ENCODE data around the gene AP1M1. TPM values are rescaled to one million over a fixed set of nuclear protein-coding genes. Genes with fewer than 3 reads are reported as not detected.
A peak's percentile ranks its signal among the peaks of the same experiment; 100 is the strongest.
"Not testable (repeated sequence)": the region's sequence is repeated elsewhere in the genome, so short reads cannot be mapped to it uniquely, and the experiment has no call there.

AP1M1 gene
- total RNA-seq, result 51.8 TPM
- long read RNA-seq, full-length matches to known transcripts, result 126 of 143 reads
- long read RNA-seq, partial matches to known transcripts, result 10 of 143 reads
- long read RNA-seq, other reads (novel, unspliced or antisense), result 7 of 143 reads

DNA sequence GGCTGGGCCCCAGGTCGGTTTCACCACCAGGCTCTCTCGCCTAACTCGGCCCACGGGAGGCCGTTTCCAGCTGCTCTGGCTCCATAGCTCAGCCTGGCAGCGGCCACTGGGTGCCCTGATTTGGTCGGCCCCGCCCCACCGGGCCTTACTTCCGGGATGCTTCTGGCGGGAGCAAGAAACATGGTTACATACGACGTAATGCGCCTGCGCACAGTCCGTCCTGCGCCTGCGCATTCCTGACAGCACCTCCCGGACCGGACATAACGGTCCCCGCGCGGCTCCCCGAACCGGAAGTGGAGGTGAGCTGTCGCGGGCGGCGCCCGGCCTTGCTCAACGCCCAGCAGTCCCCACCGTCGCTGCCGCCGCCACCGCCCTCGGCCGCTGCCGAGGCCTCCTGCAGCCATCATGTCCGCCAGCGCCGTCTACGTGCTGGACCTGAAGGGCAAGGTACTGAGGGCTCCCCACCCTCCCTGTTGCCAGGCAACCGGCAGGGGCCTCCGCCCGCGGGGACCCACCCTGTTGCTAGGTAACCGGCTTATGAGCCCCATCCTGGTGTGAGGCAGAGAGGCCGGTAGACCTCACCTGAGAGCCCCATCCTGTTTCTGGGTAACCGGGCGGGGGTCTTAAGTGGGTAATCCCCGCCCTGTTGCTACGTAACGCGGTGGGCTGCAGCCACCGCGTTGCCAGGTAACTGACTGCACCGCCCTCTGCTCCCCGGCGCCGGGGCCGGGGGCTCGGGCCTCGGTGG is at the start of gene AP1M1:
TSS of gene AP1M1 (plus strand) at position 290 of the 748 bp plus-strand sequence. CDS start at position 406, 116 bp downstream.
- intact Hi-C loops (cut with DNase I), result loop anchor here (5.0 kb wide), 1 partner anchor 185 kb away; no protein-coding TSS in a partner anchor

DNA sequence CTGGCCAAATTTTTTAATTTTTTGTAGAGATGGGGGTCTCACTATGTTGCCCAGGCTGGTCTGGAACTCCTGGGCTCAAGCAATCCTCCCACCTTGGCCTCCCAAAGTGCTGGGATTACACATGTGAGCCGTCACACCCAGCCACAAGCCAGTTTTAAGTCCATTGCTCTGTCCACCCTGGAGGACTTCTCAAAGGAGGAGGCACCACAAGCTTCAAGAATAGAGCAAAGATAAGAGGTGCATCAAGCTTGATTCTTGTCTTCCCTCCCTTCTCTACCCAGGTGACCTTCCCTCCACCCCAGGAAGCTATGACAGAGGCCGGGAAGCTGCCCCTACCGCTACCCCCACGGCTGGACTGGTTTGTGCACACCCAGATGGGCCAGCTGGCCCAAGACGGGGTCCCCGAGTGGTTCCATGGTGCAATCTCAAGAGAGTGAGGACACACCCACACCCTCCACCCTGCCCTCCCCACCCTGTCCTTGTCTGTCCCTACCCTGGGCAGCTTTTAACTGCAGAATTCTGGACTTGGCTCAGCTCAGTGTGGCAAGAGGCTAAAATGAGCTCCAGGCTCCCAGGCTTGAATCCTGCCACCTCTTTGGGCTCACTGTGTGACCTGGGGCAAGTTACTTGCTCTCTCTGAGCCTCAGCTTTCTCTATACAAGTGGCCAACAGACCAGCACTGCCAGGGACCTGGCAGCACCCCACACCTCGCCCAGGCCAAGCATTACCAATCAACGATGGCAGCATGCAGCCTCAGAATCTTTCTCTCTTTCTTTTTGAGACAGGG is 49.1 kb upstream of the AP1M1 start:
- intact Hi-C loops (cut with DNase I), result no loop called here
- no peak for DNase-seq (ENCODE audit: low spot score)

More for the DNA sequence above, at the start of gene AP1M1:
- DNase-seq (ENCODE audit: low spot score), result peak; percentile 99

DNA sequence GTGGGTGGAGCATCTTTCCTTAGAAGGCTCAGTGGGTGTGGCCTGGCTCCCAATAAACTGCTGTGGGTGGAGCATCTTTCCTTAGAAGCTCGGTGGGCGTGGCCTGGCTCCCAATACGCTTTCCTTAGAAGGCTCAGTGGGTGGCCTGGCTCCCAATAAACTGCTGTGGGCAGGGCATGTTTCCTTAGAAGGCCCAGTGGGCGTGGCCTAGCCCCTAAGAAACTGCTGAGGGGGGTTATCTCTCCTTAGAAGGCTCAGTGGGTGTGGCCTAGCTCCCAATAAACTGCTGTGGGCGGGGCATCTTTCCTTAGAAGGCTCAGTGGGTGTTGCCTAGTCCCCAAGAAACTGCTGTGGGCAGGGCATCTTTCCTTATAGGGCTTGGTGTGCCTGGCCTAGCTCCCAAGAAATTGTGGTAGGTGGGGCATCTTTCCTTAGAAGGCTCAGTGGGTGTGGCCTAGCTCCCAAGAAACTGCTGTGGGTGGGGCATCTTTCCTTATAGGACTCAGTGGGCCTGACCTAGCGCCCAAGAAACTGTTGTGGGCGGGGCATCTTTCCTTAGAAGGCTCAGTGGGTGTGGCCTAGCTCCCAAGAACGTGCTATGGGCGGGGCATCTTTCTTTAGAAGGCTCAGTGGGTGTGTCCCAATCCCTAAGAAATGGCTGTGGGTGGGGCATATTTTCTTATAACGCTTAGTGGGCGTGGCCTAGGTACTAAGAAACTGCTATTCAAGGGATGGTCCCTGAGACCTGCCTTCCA is 44.0 kb upstream of the AP1M1 start:
- no peak for DNase-seq (ENCODE audit: low spot score)
- intact Hi-C loops (cut with DNase I), result no loop called here

DNA sequence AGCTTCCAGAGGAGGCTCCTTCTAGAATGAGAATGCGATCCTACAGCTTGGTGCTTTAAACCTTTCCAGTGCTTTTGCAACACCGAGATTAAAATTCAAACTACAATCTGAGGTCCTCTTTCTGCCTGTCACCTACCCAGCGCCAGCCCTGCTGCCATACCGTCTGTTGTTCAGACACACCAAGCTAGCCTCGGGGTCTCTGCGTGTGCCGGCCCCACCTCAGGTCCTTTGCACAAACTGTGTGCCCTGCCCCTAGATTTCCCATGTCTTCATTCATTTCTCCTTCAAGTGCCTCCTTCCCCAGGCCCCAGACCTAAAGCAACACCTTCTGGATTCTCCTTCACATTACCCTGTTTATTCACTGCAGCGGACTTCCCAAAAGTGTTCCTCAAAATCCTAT is 43.2 kb upstream of the AP1M1 start:
- intact Hi-C loops (cut with DNase I), result no loop called here
- no peak for DNase-seq (ENCODE audit: low spot score)

DNA sequence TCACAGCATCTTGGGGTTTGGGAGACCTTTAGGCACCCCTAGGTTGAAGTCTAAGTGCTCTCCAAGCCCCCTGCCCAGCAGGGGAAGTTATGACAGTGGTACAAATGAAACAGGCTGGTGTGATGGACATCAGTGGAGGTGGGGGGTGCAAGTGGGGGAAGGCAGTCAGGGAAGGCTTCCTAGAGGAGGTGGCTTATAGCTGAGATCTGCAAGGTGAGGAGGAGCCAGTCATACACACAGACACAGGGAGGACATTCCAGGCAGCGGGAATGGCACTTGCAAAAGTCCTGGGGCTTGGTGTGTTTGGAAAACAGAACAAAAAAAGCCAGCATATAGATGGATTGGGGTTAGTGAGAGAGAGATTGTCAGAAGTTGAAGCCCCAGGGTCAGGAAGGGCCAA is 42.6 kb upstream of the AP1M1 start:
- intact Hi-C loops (cut with DNase I), result no loop called here
- DNase-seq (ENCODE audit: low spot score), result no peak

DNA sequence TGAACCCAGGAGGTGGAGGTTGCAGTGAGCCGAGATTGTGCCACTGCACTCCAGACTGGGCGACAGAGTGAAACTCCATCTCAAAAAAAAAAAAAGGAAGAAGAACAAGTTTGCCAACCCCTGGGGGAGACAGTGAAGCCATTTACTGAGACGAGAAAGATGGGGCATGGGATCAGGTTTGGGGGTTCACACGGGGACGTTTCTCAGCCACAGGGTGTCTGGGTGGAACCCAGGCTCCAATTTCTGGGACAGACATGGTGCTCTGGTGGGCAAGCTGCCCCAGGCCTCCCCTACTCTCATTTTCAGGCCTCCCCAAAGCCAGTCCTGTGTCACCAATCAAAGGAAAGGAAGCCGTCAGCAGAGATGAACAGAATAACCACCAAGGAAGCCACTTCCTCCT is 40.8 kb upstream of the AP1M1 start:
- DNase-seq (ENCODE audit: low spot score), result no peak
- intact Hi-C loops (cut with DNase I), result no loop called here

DNA sequence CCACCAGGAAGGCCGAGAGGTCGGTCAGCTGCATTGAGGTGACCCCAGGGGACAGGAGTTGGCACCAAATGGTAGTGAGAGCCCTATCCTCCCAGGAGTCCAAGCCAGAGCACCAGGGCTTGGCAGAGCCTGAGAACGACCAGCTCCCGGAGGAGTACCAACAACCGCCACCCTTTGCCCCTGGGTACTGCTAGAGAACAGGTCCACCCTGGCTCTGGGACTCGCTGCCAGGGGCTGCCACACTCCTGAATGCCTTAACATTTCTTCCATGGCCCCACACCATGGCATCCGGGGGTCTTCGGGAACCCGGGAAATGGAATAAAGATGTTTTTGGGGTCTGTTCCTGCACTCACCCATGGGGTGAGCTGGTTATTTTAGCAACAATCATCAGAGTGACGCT is 40.1 kb upstream of the AP1M1 start:
- intact Hi-C loops (cut with DNase I), result no loop called here
- no peak for DNase-seq (ENCODE audit: low spot score)

DNA sequence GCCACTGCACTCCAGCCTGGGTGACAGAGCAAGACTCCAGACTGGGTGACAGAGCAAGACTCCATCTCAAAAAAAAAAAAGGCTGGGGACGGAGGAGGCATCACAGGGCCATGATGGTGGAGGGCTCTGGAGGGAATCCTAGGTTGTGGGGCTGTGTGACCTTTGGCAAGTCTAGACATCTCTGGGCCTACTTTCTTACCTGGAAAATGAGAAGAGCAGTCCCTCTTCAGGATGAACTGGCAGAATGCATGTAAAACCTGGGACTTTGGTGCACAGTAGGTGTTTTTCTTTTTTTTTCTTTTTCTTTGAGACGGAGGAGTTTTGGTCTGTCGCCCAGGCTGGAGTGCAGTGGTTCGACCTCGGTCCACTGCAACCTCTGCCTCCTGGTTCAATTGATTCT is 38.1 kb upstream of the AP1M1 start:
- intact Hi-C loops (cut with DNase I), result no loop called here

DNA sequence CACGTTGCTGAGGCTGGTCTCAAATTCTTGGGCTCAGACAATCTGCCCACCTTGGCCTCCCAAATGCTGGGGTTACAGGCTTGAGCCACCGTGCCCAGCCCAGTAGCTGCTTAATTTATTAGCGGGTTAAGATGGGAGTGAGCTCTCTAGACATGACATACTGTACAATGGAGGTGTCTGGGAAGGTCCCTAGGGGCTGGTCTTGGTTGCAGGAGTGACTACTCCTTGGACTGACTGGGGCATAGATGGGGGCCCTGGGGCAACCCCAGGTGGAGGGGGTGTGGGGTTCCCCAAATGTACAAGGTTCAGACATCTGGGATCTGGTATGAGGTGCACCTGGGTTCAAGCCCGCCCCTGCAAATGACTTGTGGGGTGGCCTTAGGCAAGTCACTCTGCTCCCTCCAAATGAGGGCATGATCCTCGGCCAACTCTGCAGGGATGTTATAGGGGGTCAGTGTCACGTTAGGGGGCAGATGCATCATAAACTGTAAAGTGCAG is 37.2 kb upstream of the AP1M1 start:
- intact Hi-C loops (cut with DNase I), result no loop called here

More for the DNA sequence above, 38.1 kb upstream of the AP1M1 start:
- DNase-seq (ENCODE audit: low spot score), result no peak

DNA sequence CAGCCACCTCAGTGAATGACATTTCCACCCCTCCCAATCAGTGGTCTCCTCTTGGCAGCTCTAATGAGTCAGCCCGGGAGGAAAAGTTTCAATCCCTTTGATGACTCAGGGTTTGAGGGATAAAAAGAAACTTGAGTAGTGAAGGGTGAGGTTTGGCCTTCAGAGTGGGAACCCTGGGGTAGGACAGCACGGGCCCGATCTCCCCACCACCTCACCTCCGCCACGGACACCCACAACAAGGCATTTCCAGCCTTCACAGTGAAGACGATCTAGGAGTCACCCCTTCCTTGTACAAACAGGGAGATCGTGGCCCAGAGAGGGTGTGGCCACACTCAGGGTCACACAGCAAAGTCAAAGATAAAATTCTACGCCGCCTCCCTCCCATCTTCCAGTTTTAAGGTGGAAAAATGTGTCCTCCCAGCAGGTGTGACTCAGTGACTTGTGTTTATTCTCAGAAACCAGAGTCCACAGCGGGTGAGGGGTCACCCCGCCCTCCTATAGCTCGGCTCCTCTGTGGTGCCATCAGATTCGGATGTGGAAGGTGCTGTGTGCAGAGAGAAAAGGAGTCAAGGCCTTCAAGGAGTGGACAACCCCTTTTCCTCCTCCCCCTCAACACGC is 36.7 kb upstream of the AP1M1 start:
- intact Hi-C loops (cut with DNase I), result no loop called here
- DNase-seq (ENCODE audit: low spot score), result no peak

More for the DNA sequence above, 37.2 kb upstream of the AP1M1 start:
- no peak for DNase-seq (ENCODE audit: low spot score)

DNA sequence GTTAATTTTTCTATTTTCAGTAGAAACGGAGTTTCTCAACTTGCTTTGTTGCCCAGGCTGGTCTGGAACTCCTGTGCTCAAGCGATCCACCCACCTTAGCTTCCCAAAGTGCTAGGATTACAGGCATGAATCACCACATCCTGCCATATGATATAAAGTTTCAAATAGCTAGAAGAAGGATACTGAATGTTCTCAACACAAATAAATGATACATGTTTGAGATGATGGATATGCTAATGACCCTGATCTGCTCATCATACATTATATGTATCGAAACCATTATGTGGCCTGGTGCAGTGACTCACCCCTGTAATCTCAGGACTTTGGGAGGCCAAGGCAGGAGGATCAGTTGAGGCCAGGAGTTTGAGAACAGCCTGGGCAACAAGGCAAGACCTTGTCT is 35.9 kb upstream of the AP1M1 start:
- no peak for DNase-seq (ENCODE audit: low spot score)
- intact Hi-C loops (cut with DNase I), result no loop called here

DNA sequence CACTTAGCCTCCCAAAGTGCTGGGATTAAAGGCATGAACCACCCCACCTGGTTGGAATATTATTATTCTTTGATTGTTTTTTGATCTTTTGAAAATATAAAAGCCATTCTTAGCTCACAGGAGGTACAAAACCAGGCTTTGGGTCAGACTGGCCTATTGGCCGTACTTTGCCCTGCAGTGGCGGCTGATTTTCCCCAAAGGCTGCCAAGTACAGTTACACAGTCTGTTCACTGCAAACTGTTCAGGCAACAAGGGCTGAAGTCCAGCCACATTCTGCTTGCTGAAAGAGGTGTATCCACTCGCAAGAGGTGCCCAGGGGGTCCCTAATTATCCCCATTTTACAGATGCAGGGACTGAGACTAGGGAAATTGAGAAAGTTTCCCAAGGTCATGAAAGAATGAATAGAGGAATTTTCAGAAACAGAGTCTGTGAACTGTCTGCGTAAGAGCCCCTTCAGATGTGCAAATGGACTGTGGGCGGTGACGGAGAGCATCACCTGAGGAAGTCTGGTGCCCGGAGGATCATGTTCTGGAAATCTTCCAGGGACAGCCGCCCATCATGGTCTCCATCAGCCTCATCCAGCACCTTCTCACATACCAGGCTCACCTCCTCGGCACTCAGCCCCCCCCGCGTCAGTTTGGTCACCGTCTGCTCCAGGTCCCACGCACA is 33.4 kb upstream of the AP1M1 start:
- no peak for DNase-seq (ENCODE audit: low spot score)
- intact Hi-C loops (cut with DNase I), result no loop called here

DNA sequence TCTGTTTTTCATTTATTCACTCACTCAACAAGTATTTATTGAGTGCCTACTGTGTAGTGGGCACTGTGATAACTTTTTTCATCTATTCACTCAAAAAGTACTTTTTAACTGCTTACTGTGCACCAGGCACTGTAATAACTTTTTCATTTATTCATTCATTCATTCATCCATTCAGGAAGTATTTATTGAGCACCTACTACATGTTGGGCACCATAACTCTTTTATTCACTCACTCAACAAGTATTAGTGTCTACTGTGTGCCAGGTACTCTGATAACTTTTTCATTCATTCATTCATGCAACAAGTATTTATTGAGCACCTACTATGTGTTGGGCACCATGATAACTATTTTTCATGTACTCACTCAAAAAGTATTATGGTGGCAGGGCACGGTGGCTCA is 31.3 kb upstream of the AP1M1 start:
- intact Hi-C loops (cut with DNase I), result no loop called here
- DNase-seq (ENCODE audit: low spot score), result no peak

DNA sequence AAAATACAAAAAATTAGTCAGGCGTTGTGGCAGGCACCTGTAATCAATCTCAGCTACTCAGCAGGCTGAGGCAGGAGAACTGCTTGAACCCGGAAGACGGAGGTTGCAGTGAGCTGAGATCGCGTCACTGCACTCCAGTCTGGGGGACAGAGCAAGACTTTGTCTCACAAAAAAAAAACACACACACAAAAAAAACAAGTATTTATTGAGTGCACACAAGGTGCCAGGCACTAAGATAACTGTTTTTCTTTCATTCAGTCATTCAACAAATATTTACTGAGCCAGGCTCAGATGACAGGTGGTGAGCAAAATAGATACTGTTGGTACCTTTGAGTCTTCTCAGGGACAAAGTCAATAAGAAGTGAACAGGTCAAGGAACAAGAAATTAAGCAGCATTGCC is 30.7 kb upstream of the AP1M1 start:
- no peak for DNase-seq (ENCODE audit: low spot score)
- intact Hi-C loops (cut with DNase I), result no loop called here

DNA sequence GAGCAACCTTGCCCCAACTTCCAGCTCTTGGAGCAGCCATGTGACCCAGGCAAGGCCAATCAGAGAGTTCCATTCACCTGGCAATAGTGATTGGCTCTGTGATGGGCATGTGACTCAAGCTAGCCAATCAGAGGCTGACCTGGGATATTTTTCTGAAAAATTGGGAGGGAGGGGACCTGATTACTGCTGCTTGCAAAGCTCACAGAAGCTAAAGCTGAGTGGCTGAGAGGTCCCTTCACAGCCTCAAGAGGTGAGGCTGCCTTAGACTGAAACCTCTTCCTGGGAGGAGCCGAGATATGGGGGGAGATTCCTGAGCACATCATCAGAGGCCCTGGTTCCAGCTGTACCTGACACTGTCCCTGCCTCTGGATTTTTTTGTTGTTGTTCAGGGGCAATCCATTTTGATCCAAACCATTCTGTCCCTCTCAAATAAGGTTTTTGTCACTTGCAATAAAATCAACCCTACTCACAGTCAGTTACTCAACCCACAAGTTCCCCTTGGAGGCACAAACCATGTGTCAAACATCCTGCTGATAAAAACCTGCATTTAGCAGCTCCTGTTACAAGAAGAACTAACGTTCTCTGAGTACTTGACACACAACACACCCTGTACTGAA is 29.1 kb upstream of the AP1M1 start:
- intact Hi-C loops (cut with DNase I), result no loop called here
- no peak for DNase-seq (ENCODE audit: low spot score)

DNA sequence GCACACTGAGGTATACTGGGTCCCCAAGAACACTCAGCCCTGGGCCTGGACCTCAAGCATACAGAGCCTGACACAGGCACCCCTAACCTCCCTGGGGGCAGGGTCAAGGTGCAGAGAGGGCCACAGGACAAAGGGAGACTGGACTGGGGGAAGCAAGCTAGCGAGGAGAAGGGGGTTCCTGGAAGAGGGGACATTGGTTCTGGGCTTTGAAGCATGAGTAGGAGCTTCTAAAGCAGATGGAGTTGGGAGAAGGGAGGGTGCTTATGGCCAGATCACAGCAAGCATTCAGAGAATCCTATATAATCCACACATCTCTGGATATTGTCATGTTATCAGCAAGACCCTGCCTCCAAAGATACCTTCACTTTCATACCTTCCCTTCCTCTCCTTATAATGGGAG is 27.6 kb upstream of the AP1M1 start:
- intact Hi-C loops (cut with DNase I), result no loop called here
- DNase-seq (ENCODE audit: low spot score), result no peak

DNA sequence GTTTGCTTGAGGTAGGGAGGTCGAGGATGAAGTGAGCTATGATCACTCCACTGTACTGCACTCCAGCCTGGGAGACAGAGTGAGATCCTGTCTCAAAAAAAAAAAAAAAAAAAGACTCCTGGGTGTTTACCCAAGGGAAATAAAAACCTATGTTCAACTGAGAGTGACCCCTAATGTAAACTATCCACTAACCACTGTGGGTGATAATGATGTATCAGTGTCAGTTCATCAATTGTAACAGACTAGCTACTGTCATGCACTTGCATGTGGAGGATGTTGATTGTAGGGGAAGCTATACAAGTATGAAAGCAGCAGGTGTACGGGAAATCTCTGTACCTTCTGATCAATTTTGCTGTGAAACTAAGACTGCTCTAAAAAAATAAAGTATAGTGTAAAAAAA is 21.8 kb upstream of the AP1M1 start:
- intact Hi-C loops (cut with DNase I), result no loop called here

DNA sequence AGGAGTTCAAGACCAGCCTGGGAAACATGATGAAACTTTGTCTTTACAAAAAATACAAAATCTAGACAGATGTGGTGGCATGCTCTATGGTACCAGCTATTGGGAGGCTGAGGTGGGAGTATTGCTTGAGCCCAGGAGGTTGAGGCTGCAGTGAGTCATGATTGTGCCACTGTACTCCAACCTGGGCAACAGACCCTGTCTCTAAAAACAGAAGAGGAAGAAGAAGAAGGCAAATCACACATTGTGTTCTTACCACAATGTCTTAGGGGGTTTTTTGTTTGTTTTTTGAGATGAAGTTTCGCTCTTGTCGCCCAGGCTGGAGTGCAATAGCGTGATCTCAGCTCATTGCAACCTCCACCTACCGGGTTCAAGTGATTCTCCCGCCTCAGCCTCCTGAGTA is 18.8 kb upstream of the AP1M1 start:
- DNase-seq (ENCODE audit: low spot score); intact Hi-C loops (cut with DNase I): not testable (repeated sequence)

More for the DNA sequence above, 21.8 kb upstream of the AP1M1 start:
- no peak for DNase-seq (ENCODE audit: low spot score)
